ENCODE data around the gene PUS10.
"Not testable (repeated sequence)": the region's sequence is repeated elsewhere in the genome, so short reads cannot be mapped to it uniquely, and the experiment has no call there.

PUS10 gene

DNA sequence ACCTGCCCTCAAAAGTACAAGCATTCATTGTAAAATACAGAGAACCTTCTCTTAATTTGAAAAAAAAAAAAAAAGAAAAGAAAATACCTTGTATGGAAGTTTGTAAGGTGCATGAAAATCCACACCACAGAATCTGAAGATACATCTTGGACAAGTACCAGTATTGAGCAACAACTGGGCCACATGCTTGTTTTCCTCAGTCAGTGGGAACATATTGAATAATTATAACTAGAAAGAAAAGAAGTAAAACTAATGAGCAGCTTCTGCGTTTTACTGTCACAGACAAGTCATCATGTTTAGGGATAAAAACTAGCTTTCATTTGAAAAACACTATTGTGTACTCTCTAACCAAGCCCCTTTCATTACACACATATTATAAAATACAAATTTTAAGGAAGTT, 6.4 kb downstream of the PUS10 start:
- DNase-seq = peak; percentile 10

DNA sequence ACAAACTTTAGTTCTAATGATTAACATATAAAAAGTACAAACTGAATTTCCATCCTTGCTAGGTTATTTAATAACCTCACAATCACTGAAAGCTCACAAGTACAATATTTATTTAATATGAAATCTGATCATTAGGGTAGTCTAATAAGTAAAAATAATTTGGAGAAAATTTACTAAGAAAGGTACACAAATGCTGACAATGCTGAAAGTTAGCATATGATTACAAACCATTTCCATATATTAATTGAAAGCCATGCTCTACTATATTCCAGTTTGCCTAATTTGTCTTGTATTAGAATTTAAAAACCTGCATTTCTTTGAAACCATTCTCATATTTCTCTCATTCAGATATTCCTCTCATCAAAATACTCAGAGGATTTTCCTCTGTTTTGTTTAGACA, 8.7 kb downstream of the PUS10 start:
- DNase-seq = no peak

DNA sequence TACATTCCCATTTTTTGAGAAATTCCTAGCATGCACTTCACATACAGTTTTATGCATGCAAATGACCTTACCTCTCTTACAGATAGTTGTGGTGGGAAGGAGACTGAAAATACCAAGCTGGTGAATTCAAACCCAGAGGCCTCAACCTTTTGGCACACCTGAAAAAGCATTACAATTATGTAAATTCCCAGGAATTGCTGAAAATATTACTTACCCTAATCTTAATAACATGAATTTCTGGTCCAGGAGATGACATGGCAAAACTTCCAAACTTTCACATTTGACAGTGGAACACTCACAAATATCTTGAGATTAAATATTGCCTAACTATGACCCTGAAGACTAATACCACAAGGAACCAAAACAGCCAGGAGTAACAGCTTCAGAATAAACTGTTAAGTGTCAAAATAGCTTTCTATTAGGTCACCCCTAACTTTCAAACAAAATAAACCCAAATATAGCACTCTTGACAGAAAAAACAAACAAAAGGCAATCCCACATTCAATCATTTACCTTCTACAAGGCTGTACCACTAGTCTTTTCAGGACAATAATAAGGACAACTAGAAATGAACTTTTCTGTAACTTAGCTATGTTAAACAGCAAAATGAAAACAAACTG, 11.5 kb downstream of the PUS10 start:
- peak; percentile 33 for DNase-seq

DNA sequence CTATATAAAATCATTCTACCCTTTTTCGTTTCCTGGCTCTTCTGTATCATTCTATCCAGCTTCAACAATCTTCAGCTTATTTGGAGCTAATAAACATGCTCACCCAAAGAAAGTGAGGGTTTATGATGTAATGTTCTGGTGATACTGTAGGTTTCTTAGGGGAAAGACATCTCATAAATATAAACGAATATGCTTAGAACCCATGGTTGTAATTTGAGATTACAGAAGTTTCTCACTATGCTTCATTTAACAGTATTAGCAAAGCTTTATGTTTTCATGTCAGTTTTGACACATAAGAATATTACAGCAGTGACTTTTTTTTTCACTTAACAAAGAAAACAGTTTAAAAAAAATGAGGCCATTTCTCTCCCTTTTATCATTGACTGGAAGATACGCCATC, 12.3 kb downstream of the PUS10 start:
- DNase-seq = no peak

DNA sequence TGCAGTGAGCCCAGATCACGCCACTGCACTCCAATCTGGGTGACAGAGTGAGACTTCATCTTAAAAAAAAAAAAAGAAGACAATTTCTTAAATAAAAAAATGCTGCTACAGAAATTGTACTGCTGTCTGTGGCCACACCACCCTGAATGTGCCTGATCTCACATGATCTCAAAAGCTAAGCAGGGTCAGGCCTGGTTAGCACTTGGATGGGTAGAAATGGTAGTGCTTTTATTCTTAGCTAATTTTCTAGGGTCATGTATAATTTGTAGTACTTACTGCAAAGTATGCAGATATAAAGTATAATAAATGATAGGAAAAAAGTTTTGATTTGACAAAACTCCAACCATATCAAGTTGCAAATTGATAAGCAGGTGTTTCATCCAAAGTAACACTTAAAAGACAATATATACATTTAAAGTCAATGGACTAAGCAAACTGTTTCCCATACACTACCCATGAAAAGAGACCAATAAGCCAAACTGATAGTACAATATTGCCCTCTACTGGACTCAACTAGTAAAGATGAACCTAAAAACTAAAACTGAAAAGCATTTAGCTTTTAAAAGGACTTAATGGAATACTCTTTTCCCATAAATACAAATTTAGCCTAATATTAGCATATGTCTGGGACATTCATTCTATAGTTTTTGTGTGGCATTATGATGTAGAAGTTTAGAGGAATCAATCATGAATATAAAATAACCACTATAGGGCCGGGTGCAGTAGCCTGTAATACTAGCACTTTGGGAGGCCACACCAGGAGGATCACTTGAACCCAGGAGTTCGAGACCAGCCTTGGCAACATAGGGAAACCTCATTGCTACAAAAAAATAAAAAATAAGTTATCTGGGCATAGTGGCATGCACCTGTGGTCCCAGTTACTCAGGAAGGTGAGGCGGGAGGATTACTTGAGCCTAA, 19.2 kb downstream of the PUS10 start:
- DNase-seq = peak; percentile 57

DNA sequence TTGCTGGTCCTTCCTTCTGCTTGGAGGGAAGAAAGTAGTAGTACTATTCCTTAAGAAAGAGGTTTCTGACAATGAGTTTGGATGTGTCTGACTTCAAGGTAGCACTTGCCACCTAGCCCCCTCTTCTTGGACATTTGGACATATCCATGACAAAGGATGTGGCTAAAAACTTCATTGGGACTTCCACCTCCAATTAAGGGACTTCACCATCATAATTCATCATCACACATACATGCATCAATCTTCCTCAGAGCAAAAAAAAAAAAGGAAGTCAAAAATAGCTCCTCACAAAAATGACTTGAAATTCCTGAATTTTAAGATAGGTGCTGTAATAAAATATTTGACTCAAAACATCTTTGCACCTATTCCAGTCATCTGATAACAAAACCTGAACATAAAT, 23.9 kb downstream of the PUS10 start:
- no peak for DNase-seq

DNA sequence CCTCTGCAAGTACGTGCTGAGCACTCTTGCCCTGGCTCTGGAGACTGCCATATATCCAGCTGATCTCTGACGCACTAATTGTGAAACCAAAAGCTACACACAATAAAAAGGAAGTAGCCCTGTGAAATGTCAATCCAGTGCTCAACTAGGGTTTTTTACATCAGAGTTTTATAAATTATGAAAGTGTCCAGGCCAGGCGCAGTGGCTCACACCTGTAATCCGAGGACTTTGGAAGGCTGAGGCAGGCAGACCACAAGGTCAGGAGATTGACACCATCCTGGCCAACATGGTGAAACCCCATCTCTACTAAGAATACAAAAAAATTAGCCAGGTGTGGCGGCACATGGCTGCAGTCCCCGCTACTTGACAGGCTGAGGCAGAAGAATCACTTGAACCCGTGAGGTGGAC, 25.1 kb downstream of the PUS10 start:
- DNase-seq = peak; percentile 87

DNA sequence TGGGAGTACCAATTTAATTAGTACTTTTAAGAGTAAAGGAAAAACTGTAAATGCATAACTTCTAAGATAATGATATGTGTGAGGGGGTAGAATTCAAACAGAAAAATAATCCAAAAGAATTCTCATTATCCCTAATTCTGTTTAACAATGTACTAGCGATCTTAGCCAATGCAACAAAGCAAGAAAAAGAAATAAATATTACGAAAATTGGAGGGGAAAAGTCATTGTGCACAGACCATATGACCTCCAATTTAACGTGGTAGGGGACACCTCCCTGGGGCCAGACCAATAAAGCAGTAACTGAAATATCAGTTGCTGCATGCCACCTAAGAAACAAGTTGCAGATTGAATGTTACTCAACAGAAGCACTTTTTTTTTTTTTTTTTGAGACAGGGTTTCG, 26.4 kb downstream of the PUS10 start:
- DNase-seq = no peak

DNA sequence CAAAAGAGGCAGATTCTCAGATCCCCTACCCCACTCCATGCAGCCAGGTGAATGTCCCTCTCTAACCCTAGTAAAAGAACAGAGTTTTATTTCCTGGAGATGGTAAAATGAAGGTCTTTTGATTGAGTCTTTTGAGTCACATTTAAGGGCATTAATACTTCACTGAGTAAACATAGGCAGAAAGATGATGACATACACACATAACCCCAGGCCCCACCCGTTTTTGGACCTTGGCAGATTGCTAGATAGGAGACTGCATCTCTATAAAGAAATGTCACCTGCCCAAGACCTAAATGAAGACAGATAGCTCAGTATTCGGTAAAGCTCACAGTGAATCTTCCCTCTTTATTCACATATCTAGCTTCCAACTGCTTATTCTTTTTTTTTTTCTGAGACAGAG, 28.8 kb downstream of the PUS10 start:
- DNase-seq = no peak

DNA sequence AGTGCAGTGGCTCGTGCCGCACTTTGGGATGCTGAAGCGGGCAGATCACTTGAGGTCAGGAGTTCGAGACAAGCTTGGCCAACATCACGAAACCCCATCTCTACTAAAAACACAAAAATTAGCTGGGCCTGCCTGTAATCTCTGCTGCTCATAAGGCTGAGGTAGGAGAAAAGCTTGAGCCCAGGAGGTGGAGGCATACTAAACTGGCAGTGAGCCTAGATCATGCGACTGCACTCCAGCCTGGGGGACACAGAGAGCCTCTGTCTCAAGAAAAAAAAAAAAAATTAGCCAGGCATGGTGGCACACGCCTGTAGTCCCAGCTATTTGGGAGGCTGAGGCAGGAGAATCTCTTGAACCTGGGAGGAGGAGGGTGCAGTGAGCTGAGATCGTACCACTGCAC, 30.4 kb downstream of the PUS10 start:
- not testable (repeated sequence) for DNase-seq

DNA sequence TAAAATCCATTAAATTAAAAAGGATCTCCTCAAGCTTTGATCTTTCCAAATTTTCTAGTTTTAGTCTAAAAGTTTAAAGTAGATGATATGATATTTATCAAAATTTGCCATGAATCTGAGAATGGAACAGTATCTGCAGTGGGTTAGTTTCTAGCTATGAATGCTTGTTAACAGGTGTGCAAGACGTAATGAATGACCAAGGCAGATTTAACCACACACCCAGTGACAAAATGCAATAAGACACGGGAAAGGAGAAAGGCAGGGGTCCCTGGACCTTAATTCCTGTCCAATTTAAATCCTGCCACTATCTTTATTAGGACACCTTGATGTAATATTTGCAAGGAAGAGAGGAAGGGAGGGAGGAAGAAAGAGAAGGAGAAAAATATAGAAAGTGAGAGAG, 31.0 kb downstream of the PUS10 start:
- no peak for DNase-seq

DNA sequence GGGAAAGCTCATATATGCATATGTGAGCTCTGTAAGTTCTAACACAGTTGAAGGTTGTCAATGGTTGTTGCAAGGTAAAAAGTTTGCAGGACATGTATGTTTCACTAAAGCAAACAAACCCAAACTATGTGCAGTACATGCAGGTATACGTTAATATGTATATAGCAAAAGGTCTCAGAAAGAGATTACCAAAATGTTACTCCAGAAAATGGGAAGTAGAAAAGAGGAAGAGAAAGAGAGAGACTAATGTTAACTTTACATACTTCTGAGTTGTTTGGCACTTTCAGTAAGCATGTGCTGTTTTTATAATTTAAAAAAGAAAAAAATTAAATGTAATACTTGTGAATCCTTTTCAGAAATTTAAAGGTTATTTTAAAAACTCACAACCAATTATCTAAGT, 33.3 kb downstream of the PUS10 start:
- peak; percentile 78 for DNase-seq

DNA sequence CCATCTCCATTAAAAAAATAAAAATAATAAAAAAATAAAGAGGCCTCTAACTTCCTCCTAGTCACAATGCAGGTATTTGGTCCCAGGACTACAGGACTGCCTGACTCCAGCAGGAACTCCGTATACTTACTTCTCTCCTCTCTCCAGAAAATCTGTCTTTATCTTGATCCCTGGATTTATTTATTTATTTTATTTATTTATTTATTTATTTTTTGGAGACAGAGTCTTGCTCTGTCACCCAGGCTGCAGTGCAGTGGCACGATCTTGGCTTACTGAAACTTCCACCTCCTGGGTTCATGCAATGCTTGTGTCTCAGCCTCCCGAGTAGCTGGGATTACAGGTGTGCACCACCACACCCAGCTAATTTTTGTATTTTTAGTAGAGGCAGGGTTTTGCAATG, 36.0 kb downstream of the PUS10 start:
- not testable (repeated sequence) for DNase-seq

DNA sequence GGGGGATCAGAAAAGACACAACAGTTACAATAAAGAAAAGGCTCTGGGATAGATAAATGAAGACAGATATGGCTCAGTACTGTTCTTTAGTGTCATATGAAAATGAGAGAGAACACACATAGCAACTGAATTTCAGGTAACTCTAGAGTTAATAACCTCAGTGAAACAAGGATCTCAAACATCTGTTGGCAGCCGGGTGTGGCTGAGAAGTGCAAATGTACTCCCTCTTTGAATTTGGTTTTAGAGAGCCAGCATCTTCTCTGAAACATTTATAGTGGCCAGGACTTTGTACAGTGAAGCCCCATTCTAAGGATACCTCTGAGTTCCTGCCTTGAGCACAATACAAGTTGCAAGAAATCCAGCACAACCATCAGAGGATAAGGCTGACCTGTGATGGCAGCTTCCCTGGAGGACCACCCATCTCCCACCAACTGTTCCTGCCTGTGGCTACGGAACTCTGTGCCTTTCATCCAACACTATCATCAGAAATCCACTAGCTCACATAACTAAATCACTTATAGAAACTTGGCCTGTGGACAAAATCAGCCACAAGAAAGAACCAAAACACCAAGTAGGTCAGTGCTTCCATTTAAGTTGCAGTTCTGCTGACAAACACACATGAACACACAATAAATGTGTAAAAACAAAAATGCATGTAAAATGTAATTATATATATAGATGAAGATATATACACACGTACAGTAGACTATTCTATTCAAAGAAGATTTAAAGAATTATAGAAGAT, 37.8 kb downstream of the PUS10 start:
- no peak for DNase-seq

DNA sequence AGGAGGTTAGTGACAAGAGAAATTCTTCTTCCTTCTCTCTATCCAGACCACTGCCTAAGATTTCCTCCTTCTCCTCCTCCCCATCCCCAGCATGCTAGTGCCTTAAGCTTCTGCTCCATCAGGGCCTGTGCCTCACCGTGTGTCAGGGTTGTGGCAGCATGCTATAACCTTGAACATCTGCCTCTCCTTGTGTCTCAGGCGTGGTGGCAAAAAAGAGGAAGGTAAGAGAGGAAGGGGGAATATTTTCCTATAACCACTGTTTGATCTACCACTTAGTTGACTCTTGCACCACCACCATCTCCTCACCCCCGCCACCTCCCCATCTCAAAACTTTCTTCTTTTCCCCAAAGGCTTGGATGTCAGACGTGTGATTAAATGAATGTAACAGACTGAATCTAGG, 38.8 kb downstream of the PUS10 start:
- peak; percentile 74 for DNase-seq

DNA sequence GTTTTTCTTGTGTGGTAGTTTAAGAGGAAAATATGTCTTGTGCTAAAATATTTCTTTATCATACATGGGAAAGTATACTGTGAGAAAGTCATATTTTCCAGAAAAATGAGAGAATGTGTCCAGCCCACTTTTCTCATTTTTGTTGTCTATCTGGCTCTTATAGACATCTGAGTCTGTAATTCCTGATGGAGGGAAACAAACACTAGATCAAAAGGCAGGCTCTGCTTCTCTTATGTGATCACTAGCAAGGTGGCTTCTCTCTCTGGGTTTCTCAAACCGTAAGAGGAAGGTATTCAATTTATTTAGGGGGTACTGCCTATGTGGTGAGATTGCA, 40.5 kb downstream of the PUS10 start:
- DNase-seq = no peak

DNA sequence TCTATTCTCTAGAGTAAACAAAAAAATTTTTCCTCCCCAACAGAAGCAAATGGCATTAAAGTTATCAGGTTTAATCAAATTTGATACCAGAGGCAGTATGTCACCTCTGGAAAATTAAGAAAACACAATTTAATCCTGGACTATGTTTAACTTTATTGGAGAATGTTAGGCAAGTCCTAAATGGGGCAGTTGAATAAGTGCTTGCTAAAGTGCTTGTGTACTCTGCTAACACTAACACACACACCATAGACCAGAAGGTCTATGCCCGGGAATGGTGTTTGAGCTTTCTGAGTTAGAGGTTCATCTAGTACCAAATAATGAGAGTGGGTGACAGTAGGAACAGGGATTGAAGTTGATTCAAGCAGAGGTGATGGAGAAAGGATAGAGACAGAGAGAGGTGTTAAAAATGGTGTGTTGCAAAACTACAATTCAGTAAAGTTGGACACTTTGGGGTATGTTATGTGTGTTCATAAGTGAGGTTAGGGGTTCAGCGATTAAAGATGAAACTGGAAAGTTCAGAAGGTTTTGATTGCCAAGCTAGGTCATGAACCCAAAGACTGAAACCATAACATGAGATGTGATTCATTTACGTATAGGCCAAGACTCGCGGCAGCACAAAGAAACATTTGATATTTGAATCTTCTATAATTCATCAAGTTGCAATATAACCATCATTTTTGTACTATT, 41.0 kb downstream of the PUS10 start:
- DNase-seq = no peak

DNA sequence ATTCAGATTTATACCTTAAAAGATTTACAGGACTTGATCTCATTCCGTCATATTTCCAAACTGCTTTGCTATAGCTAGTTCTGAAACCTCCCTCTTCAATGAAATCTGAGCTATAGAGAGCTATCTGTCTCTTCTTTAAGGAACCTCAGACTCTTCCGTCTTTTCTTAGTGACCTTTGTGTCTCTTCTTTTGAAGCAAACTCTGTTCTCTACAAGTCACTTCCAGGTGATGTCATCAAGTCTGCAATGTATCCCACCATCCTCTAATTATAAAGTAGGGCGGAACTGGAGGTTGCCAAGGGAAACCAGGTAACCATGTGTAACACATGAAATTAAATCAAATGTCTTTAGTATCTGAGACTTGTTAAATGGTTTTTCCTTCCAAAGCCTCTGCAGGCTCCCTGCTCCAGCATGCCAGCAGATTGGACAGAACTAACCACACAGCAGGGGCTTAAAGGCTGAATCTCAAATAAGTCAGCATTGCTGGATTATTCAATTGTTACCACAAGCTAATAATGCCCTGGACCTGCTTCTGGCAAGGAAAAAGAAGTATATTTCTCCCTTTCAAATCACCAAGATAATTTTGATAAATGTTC, 41.7 kb downstream of the PUS10 start:
- DNase-seq = no peak

DNA sequence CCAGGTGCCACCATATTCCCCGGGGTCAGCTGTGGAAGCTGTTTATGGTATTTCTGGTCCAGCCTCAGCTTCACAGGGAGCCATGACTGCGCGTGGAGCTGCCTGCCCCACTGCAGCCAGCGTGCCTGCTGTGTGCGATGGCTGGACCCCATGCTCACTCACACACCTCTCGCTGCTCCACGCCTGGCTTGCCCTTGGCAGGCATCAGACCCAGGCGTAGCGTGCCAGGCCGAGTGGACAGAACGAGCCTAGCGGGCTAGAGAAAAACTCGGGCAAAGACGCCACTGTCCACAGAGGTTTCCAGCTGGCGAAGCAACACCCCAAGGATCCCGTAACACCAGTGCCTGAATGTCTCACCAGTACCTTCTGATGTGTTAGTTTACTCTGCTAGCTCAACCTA, 43.4 kb downstream of the PUS10 start:
- DNase-seq = no peak

DNA sequence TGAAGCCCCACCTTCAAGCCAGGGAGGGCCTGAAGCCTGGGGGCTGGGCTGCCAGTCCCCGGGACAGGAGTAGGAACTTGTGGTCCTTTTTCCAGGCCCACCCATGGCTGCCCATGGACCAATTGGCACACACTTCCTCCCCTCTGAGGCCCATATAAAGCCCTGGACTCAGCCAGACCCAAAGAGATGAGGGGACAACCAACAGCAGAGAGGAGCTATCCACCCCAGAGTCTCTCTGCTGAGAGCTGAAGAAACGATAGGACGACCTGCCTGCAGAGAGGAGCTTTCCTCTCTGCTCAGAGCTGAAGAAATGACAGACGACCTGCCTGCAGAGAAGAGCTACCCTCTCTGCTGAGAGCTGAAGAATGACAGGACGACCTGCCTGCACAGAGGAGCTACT, 44.4 kb downstream of the PUS10 start:
- no peak for DNase-seq

DNA sequence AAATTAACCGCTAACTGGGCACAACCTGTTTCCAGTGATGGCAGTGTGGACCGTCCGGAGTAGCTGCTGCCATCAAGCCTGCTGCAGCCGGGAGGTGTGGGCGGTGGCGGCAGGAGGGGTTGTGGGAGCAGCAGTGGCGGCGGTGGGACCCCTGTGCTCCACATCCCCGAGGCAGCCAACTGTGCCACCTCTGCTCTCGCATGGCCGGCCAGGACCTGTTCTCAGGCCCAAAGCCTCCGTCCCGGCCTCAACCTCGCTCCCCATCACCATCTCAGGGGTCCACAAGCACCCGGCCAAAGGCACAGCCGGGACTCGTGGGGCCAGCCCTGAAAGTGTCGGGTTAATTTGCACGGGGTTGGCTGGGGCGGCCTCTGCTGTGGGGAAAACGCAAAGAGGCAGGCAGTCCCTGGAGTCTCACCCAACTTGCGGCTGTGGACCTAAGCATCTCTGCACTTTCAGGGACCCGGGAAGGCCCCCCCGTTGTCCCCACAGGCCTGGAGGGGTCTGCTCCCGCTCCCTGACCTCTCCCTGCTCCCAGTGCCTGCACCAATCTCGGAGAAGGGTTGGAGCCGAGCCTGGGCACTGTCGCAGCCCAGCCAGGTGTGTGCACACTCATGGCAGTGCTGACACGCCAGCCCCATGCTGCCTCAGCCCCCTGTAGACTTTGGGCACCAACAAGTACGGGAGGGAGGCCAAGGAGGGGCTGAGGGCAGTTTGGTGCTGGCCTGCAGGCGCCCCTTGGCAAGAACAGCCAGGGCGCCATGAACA, 45.0 kb downstream of the PUS10 start:
- DNase-seq = no peak

Data from MV-4-11 (cell line).